ENCODE measurements around the gene DNAJC5G.

GRCh38 chr2:27278010-27278409 lies 2.8 kb downstream of the DNAJC5G start:
- TF ChIP-seq CTCF (conservative IDR thresholded peaks at IDR 0.05; ENCODE audit: low read depth, low read length) (no peak), EZH2 (IDR thresholded peaks at IDR 0.05; ENCODE audit: borderline replicate concordance, low read depth, low read length, poor library complexity, severe bottlenecking) (no peak)

Measured in A673 (cell line).